ENCODE results near the gene GALNT11.

Gene GALNT11

GRCh38 chr7:152121432-152121831 lies 96.0 kb downstream of the GALNT11 start:
- TF ChIP-seq CTCF (IDR thresholded peaks at IDR 0.05; ENCODE audit: control insufficient read depth, extremely low read depth, insufficient read depth), result no peak
- no peak for DNase-seq (ENCODE audit: low read depth)
- H3K4me3 ChIP-seq (ENCODE audit: low read depth, low read length), result no peak overlapping the region

DNA sequence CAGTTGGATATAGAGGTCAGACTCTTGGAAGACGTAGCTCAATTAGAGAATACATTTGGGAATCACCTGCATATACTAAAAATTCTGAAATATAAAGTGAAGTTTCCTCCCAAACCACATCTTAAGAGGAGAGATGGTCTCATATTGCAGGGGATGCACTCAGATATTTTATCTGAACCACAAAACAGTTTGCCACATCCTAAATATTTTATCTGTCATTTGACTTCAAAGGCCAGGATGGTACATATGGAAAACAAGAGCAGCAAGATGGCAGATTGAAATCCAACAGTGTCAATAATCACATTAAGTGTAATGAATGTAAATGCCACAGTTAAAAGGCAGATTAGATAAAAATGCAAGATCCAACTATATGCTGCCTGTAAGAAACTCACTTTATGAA lies 97.1 kb downstream of the GALNT11 start:
- TF ChIP-seq CTCF (IDR thresholded peaks at IDR 0.05; ENCODE audit: control insufficient read depth, extremely low read depth, insufficient read depth), result no peak
- no peak overlapping the region for H3K4me3 ChIP-seq (ENCODE audit: low read depth, low read length)
- DNase-seq (ENCODE audit: low read depth), result no peak

DNA sequence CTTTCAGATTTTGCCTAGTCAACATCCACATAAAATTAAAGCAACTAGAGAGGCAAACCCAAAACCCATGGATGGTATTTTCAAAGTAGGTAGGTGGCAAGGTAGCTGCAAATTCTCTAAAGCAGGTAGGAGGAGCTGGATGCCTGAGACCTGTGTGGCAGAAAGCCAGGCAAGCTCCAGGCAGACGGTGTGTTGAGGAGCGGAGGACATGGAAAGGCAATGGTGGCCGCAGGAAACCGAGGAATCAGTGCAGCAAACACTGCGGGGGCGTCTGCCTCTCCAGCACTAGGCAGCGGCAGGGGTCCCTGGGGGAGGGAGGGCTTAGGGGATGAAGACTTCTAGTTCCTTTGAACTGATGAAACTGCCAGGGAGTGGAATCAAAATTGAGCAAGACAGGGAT lies 101.3 kb downstream of the GALNT11 start:
- H3K4me3 ChIP-seq (ENCODE audit: low read depth, low read length), result no peak overlapping the region
- no peak for DNase-seq (ENCODE audit: low read depth)
- TF ChIP-seq CTCF (IDR thresholded peaks at IDR 0.05; ENCODE audit: control insufficient read depth, extremely low read depth, insufficient read depth), result no peak

DNA sequence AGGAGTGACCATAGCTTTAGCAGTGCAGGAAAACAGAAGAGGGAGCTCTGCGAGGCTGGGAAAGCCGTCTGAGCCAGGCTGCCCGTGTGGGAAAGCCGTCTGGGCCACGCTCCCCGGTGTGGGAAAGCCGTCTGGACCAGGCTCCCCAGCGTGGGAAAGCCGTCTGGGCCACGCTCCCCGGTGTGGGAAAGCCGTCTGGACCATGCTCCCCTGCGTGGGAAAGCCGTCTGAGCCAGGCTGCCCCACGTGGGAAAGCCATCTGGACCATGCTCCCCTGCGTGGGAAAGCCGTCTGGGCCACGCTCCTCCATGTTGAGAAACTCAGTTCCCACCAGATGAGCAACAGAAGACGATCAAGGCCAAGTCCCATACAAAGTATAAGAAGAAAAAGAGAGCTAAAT lies 101.8 kb downstream of the GALNT11 start:
- H3K4me3 ChIP-seq (ENCODE audit: low read depth, low read length), result no peak overlapping the region
- DNase-seq (ENCODE audit: low read depth), result no peak
- no peak for TF ChIP-seq CTCF (IDR thresholded peaks at IDR 0.05; ENCODE audit: control insufficient read depth, extremely low read depth, insufficient read depth)

GRCh38 chr7:152128252-152128651 lies 102.8 kb downstream of the GALNT11 start:
- no peak for DNase-seq (ENCODE audit: low read depth)
- no peak for TF ChIP-seq CTCF (IDR thresholded peaks at IDR 0.05; ENCODE audit: control insufficient read depth, extremely low read depth, insufficient read depth)

DNA sequence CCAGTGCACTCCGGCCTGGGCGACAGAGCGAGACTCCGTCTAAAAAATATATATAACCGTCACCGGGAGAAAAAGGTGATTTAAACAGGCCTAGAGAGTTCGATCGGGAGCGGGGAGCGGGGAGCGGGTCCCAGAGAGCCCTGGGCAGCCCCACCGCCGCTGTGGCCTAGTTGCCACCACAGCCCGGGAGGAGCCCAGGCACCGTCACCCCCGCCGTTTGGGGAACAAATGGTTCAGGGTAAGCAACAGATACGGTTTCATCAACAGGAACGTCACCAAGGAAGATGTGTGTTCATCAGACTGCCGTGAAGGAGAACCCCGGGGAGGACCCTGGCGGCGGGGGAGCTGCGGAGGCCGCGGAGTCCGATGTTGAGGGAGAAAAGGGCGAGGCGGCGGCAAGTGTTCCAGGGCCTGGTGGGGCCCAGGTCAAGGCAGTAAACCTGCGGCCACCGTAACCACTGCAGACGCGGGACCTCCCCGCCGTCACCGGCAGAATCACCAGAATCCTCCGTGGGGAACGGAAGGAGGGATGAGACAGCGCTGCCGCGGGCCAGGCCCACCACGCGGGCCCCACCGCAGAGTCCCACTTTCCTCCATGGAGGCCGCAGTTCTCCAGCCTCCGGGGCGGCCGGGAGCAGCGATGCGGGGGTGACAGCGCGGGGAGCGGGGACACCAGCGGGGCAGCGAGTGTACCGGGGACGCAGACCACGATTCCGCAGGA lies 103.4 kb downstream of the GALNT11 start:
- no peak overlapping the region for H3K4me3 ChIP-seq (ENCODE audit: low read depth, low read length)
- no peak for DNase-seq (ENCODE audit: low read depth)
- no peak for TF ChIP-seq CTCF (IDR thresholded peaks at IDR 0.05; ENCODE audit: control insufficient read depth, extremely low read depth, insufficient read depth)

More at GRCh38 chr7:152128252-152128651, 102.8 kb downstream of the GALNT11 start:
- H3K4me3 ChIP-seq (ENCODE audit: low read depth, low read length), result no peak overlapping the region

GRCh38 chr7:152129682-152130081 lies 104.2 kb downstream of the GALNT11 start:
- H3K4me3 ChIP-seq (ENCODE audit: low read depth, low read length), result no peak overlapping the region
- TF ChIP-seq CTCF (IDR thresholded peaks at IDR 0.05; ENCODE audit: control insufficient read depth, extremely low read depth, insufficient read depth), result no peak
- no peak for DNase-seq (ENCODE audit: low read depth)

Data from LNCaP clone FGC (cell line).